Right atrium auricular region (tissue), 2 donors: Measurements from ENCODE around the gene R3HDM2. TPM values are rescaled to one million over a fixed set of nuclear protein-coding genes. Genes with fewer than 3 reads are reported as not detected.
"Not testable (repeated sequence)": the region's sequence is repeated elsewhere in the genome, so short reads cannot be mapped to it uniquely, and the experiment has no call there.

Experiments used
- DNase-seq: peaks from one replicate; pipeline ENCODE4 v3.0.0-alpha.2; 2019; ENCODE audit warnings: low spot score
- H3K27ac ChIP-seq, 2 donors: fragments of 200-600 bp; sonication (generic); 1 replicate in 1 of 2; 2 replicates in 1 of 2; pipeline ENCODE4 v1.5.1; 2016 to 2019
- H3K27me3 ChIP-seq, 2 donors: fragments of 200-600 bp; sonication (generic); one replicate each; pipeline versions ENCODE4 v1.5.1 to v1.6.0; 2017 to 2019
- H3K36me3 ChIP-seq: fragments of 200-600 bp; sonication (generic); one replicate; pipeline ENCODE4 v1.5.1; 2016
- H3K4me1 ChIP-seq, 2 donors: fragments of 200-600 bp; sonication (generic); one replicate each; pipeline versions ENCODE4 v1.5.1 to v1.6.0; 2017 to 2019
- H3K4me3 ChIP-seq, 2 donors: fragments of 200-600 bp; sonication (generic); 1 replicate in 1 of 2; 2 replicates in 1 of 2; pipeline ENCODE4 v1.5.1; 2017 to 2019; ENCODE audit warnings: mild to moderate bottlenecking in 1 of 2, moderate library complexity in 1 of 2
- H3K9me3 ChIP-seq, 2 donors: fragments of 200-600 bp; sonication (generic); one replicate each; pipeline ENCODE4 v1.5.1; 2019
- total RNA-seq, 2 donors: library from RNA; depleted of rRNA; stranded (reverse); fragments of >200 nt; gene quantifications; one replicate each; pipeline ENCODE4 v1.1.0, GENCODE V29; 2016
- TF ChIP-seq, protein P1 (sequence below), 2 donors: fragments of 200-600 bp; sonication (generic); IDR thresholded peaks; one replicate each; pipeline ENCODE4 v1.5.1; 2019; ENCODE audit warnings: antibody characterized with exemption in 2 of 2

R3HDM2 gene
- total RNA-seq, 2 donors from 2014 or later = 31.7 to 47.8 TPM

DNA sequence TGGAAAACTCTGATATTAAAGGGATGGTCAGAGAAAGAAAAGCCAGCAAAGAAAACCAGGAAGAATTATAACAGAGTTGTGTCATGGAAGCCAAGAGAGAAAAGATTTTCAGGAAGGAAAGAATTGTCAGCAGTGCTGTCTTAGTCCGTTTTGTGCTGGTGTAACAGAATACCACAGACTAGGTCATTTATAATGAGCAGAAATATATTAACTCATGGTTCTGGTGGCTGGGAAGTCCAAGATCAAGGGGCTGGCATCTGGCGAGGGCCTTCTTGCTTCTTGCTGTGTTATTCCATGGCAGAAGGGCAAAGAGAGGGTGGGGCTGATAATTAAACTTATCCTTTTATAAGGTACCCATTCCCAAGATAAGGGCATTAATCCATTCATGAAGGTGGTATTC is 17.8 kb upstream of the R3HDM2 start:
- H3K4me1 ChIP-seq = peaks cover 0 to 6% of the 10 kb centered on the region in 2 donors
- no peaks in the 10 kb centered on the region for H3K36me3 ChIP-seq
- no peaks in the 10 kb centered on the region for H3K27me3 ChIP-seq
- H3K9me3 ChIP-seq = no peaks in the 10 kb centered on the region
- H3K4me3 ChIP-seq = no peak overlapping the region
- DNase-seq = no peak
- TF ChIP-seq, protein P1, sequence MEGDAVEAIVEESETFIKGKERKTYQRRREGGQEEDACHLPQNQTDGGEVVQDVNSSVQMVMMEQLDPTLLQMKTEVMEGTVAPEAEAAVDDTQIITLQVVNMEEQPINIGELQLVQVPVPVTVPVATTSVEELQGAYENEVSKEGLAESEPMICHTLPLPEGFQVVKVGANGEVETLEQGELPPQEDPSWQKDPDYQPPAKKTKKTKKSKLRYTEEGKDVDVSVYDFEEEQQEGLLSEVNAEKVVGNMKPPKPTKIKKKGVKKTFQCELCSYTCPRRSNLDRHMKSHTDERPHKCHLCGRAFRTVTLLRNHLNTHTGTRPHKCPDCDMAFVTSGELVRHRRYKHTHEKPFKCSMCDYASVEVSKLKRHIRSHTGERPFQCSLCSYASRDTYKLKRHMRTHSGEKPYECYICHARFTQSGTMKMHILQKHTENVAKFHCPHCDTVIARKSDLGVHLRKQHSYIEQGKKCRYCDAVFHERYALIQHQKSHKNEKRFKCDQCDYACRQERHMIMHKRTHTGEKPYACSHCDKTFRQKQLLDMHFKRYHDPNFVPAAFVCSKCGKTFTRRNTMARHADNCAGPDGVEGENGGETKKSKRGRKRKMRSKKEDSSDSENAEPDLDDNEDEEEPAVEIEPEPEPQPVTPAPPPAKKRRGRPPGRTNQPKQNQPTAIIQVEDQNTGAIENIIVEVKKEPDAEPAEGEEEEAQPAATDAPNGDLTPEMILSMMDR (IDR thresholded peaks at IDR 0.05) = no peak
- no peak overlapping the region for H3K27ac ChIP-seq

- H3K9me3 ChIP-seq = no peaks in the 10 kb centered on the region
- H3K36me3 ChIP-seq = no peaks in the 10 kb centered on the region
- H3K27me3 ChIP-seq = no peaks in the 10 kb centered on the region
- H3K4me1 ChIP-seq = no peaks in the 10 kb centered on the region
- no peak overlapping the region for H3K4me3 ChIP-seq
- TF ChIP-seq, protein P1 (IDR thresholded peaks at IDR 0.05) = no peak
- DNase-seq = no peak
- H3K27ac ChIP-seq = no peak overlapping the region
Observed at GRCh38 chr12:57446292-57446960, 15.6 kb upstream of the R3HDM2 start.

DNA sequence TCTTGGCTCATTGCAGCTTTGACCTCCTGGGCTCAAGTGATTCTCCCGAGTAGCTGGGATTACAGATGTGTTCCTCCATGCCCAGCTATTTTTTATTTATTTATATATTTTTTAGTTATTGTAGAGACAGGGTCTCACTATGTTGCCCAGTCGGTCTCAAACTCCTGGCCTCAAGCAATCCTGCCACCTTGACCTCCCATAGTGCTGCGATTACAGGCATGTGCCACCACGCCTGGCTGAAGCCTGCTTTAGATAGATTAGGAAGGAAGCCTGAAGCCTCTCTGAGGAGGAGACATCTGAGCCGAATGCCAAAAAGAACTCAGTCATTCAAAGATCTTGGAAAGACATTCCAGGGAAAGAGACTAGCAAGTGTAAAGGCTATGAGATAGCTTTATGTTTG is 13.9 kb upstream of the R3HDM2 start:
- no peaks in the 10 kb centered on the region for H3K4me1 ChIP-seq
- no peak overlapping the region for H3K4me3 ChIP-seq
- H3K27ac ChIP-seq = no peak overlapping the region
- TF ChIP-seq, protein P1 (IDR thresholded peaks at IDR 0.05) = no peak
- H3K27me3 ChIP-seq = no peaks in the 10 kb centered on the region
- no peaks in the 10 kb centered on the region for H3K36me3 ChIP-seq
- no peaks in the 10 kb centered on the region for H3K9me3 ChIP-seq
- DNase-seq = no peak

DNA sequence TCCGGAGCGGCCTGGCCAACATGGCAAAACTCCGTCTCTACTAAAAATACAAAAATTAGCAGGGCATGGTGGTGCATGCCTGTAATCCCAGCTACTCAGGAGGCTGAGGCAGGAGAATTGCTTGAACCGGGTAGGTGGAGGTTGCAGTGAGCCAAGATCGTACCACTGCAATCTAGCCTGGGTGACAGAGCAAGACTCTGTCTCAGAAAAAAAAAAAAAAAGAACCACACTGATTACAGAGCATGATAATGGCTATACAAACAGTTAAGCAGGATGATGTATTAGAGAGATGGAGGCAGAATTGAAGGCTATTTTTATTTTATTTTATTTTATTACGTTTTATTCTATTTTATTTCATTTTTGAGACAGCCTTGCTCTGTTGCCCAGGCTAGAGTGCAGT is 13.5 kb upstream of the R3HDM2 start:
- H3K4me3 ChIP-seq, H3K36me3 ChIP-seq, DNase-seq, H3K4me1 ChIP-seq, H3K9me3 ChIP-seq, H3K27ac ChIP-seq, H3K27me3 ChIP-seq: not testable (repeated sequence)

DNA sequence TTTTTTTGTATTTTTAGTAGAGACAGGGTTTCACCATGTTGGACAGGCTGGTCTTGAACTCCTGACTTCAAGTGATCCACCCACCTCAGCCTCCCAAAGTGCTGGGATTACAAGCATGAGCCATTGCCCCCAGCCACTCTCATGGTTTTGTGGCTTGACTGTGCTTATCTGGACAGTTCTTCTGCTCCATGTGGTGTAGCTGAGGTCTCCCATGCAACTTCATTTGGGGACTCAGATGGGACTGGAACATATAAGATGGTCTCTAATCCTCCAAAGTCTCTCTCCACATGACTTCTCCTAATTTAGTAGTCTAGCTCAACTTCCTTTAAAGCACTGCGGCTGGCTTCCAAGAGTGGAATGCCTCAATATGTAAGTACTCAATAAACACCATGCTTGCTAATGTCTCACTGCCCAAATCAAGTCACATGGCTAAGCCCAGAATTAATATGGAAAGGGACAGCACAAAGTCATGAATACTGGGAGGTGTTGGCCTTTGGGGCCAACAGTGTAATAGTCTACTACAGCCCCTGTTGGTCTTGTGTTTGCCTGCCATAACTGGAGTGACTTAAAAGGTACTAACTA is 11.1 kb upstream of the R3HDM2 start:
- Histone ChIP-seq H3K36me3 (no peaks in the 10 kb centered on the region), H3K4me3 (no peak overlapping the region), H3K27ac (no peak overlapping the region), H3K9me3 (no peaks in the 10 kb centered on the region), H3K27me3 (no peaks in the 10 kb centered on the region), H3K4me1 (no peaks in the 10 kb centered on the region)
- TF ChIP-seq, protein P1 (IDR thresholded peaks at IDR 0.05) = no peak
- no peak for DNase-seq

GRCh38 chr12:57441393-57441792 is 10.6 kb upstream of the R3HDM2 start:
- not testable (repeated sequence) for H3K4me3 ChIP-seq, H3K9me3 ChIP-seq, H3K4me1 ChIP-seq, DNase-seq, H3K36me3 ChIP-seq, H3K27ac ChIP-seq, H3K27me3 ChIP-seq

- no peaks in the 10 kb centered on the region for H3K9me3 ChIP-seq
- H3K4me3 ChIP-seq = no peak overlapping the region
- TF ChIP-seq, protein P1 (IDR thresholded peaks at IDR 0.05) = no peak
- DNase-seq = no peak
- H3K36me3 ChIP-seq = no peaks in the 10 kb centered on the region
- H3K27ac ChIP-seq = no peak overlapping the region
- H3K4me1 ChIP-seq = no peaks in the 10 kb centered on the region
- H3K27me3 ChIP-seq = no peaks in the 10 kb centered on the region
Observed at GRCh38 chr12:57439762-57440266, 9.0 kb upstream of the R3HDM2 start.
